IPS-11a (cell line): ENCODE data around the gene ZSWIM5.
"Not testable (repeated sequence)": the region's sequence is repeated elsewhere in the genome, so short reads cannot be mapped to it uniquely, and the experiment has no call there.

Source experiments
- H3K4me3 ChIP-seq: one replicate; pipeline ENCODE4 v1.5.1; 2013; ENCODE audit warnings: low read depth, low read length, control low read depth

Gene ZSWIM5

GRCh38 chr1:45097944-45098343 is 108.5 kb downstream of the ZSWIM5 start:
- H3K4me3 ChIP-seq = no peak overlapping the region

DNA sequence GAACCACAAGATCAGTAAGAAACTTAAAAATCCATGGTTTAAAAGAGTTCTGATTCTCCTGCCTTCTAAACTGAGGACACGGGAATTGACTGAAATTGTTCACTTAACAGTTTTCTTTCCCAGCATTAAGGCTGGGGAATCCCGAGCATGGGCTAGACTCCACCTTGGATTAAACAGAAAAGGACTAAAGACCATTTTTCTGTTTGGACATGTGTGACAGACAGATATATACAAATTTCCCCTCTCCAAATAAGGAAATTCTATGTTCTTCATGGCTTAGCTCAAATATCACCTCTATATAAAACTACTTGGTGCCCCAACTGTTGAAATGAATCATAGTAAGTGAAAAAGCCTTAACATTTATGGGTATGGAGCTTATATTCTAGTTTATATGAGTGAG is 109.3 kb downstream of the ZSWIM5 start:
- H3K4me3 ChIP-seq = no peak overlapping the region

DNA sequence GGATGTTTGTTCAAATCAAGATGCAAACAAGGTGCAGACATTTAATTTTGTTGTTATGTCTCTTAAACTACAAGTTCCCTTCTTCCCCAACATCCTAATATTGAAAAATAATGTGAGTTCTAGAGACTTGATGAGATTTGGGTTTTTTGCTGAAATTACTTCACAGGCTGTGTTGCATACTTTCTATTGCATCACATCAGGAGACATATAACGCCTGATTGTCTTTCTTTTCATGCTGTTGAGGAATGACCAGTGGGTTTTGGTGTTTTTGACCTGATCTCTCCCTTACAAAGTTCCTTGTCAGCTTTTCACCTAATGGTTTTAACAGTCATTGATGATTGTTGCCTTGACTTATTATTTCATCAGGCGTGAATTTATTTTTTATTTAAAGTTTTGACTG is 111.0 kb downstream of the ZSWIM5 start:
- no peak overlapping the region for H3K4me3 ChIP-seq

DNA sequence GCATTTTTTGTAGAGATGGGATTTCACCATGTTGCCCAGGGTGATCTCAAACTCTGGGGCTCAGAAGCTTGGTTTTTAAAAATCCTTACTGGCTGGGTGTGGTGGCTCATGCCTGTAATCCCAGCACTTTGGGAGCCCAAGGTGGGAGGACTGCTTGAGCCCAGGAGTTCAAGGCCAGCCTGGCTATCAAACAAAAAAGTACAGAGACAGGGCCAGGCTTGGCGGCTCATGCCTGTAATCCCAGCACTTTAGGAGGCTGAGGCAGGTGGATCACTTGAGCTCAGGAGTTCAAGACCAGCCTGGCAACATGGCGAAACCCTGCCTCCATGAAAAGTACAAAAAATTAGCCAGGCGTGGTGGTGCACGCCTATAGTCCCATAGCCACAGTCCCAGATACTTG is 112.0 kb downstream of the ZSWIM5 start:
- not testable (repeated sequence) for H3K4me3 ChIP-seq

- H3K4me3 ChIP-seq = no peak overlapping the region
Measured at GRCh38 chr1:45093334-45093733, 113.1 kb downstream of the ZSWIM5 start.

DNA sequence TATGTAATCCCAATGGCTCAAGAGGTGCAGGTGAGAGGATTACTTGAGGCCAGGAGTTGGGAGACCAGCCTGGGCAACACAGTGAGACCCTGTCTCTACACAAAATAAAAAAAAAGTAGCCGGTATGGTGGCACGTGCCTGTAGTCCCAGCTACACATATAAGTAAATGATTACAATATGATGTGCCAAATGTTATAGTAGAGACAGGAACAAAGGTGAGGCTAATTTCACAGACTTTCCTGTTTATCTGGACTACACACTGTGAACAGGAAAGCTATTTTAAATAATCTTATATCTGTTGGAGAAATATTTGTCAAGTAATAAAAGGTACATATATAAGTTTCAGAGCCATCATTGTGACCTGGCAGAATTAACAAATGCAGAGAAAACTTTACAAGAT is 116.7 kb downstream of the ZSWIM5 start:
- no peak overlapping the region for H3K4me3 ChIP-seq

- H3K4me3 ChIP-seq = no peak overlapping the region
Measured at GRCh38 chr1:45084562-45084961, 121.8 kb downstream of the ZSWIM5 start.

DNA sequence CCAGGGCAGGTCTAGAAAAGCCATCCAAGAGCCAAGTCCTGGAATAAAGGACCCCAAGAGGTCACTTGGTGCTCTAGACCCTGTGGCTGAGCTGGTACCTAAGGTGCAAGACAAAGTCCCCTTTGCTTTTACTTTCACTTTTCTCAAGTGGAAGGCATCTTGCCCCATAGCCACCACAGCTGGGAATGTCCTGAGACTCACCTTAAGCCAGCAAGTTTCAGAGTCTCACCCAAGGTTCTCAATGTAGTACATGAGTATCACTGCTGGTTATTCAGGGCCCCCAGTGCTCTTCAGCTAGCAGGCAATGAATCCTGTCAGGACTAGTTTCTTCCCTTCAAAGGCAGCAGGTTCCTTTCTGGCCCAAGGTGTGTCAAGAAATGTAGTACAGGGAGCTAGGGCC is 126.9 kb downstream of the ZSWIM5 start:
- no peak overlapping the region for H3K4me3 ChIP-seq

DNA sequence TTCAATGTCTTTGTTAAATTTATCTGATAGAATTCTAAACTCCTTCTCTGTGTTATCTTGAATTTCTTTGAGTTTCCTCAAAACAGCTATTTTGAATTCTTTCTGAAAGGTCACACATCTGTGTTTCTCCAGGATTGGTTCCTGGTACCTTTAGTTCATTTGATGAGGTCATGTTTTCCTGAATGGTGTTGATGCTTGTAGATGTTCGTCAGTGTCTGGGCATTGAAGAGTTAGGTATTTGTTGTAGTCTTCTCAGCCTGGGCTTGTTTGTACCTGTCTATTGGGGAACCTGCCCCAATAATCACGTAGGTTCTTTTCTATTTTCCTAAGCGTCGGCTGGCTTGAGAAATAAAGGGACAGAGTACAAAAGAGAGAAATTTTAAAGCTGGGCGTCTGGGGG is 129.4 kb downstream of the ZSWIM5 start:
- not testable (repeated sequence) for H3K4me3 ChIP-seq

- no peak overlapping the region for H3K4me3 ChIP-seq
Measured at GRCh38 chr1:45071567-45071966, 134.8 kb downstream of the ZSWIM5 start.

GRCh38 chr1:45067806-45068205 is 138.6 kb downstream of the ZSWIM5 start:
- no peak overlapping the region for H3K4me3 ChIP-seq

- H3K4me3 ChIP-seq = no peak overlapping the region
Measured at GRCh38 chr1:45065083-45065482, 141.3 kb downstream of the ZSWIM5 start.

DNA sequence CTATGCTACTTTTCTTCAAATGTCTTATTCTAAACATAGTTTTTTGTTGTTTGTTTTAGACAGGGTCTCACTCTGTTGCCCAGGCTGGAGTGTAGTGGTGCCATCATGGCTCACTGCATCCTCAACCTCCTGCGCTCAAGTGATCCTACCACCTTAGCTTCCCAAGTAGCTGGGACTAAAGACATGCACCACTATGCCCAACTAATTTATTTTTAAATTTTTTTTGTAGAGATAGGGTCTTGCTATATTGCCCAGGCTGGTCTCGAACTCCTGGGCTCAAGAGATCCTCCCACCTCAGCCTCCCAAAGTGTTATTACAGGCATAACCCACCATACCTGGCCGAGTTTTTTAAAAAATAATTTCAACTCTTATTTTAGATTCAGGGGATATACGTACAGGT is 143.9 kb downstream of the ZSWIM5 start:
- not testable (repeated sequence) for H3K4me3 ChIP-seq

DNA sequence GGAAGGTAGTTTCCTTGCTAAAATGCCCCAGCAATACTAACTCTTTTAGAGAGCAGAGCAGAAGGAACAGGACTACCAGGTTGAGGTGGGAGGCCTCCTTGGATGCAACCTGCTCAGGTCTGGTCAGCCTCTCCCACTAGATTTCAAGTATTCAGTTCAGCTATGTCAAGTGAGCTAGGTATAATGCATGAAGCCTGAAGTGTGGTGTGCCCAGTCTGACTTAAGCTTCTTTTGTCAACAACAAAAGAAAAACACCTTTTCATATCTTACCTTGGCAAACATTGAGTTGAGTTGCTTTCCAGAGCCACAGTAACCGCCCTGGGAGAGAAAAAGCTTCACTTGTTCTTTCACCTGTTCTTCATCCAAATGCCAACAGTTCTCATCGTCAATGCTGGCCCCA is 146.6 kb downstream of the ZSWIM5 start:
- H3K4me3 ChIP-seq = no peak overlapping the region

DNA sequence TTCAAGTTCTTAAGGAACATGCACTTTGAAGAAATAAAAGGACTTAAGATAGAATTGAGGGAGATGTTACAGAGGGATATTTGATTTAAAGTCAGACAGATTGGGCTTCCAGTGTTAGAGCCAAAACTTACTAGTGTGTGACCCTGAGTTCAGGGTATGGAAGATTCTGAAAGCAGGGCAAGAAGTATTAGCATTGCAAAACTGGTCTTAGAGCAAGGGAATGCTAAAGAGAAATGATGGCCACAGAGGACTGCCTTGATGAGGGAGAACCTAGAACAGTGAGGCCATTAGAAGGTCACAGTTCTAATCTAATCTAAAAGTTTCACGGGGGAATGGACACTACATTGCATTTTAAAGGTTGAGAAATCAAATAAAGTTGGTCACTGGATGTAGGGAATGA is 148.9 kb downstream of the ZSWIM5 start:
- no peak overlapping the region for H3K4me3 ChIP-seq

- H3K4me3 ChIP-seq = no peak overlapping the region
Measured at GRCh38 chr1:45051005-45051772, 155.2 kb downstream of the ZSWIM5 start.

DNA sequence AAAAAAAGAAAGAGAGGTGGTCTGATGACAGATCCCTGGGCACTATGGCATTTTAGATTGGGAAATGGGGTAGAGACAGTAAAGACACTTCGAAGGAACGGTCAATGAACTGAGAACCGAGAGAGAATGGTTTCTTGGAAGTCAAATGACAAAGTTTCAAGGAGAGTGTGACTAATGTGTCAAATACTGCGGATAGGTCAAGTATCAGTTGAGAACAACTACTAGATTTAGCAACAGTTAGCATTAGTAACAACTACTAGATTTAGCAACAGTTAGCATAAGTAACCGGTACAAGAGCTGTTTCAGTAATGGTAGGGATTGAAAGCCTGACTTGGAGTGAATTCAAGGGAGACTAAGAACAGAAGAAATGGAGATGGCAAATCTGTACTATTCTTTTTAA is 159.4 kb downstream of the ZSWIM5 start:
- no peak overlapping the region for H3K4me3 ChIP-seq

GRCh38 chr1:45044916-45045315 is 161.5 kb downstream of the ZSWIM5 start:
- no peak overlapping the region for H3K4me3 ChIP-seq

DNA sequence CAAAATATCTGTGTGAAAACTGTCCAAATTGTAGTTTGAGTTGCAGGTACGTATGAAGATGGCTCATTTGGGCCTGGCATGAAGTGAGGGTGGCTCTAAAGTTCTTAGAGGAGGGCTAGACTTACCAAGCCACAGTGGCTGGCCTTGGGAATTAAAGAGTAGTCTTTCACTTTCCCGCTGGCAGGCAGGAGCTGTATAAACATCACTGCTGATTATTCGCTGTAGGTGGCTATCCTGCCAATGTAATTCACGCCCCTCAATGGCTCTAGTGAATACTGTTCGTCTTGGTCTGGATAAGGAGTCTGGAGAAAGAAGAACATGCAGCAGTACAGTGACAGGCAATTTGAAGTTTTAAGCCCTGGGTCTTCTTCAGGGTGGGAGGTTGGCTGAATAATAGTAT is 163.3 kb downstream of the ZSWIM5 start:
- no peak overlapping the region for H3K4me3 ChIP-seq

DNA sequence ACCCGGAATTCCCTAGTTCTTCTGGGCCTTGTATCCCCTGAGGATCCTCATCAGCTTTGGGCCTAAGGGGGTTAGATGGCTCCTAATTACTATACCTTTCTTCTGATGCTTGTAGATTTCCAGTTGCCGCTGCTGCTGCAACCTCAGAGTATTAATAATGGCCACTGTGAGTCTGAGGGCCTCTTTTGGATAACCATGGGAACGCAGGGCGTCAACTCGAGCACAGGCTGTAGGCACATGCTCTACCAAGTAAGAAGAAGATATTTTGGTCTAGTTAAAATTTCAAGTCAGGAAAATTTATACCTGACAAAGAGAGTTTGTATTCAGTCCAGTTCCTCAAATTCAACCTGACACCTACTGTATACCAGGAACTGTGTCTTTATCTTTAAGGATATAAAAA is 166.1 kb downstream of the ZSWIM5 start:
- H3K4me3 ChIP-seq = no peak overlapping the region

DNA sequence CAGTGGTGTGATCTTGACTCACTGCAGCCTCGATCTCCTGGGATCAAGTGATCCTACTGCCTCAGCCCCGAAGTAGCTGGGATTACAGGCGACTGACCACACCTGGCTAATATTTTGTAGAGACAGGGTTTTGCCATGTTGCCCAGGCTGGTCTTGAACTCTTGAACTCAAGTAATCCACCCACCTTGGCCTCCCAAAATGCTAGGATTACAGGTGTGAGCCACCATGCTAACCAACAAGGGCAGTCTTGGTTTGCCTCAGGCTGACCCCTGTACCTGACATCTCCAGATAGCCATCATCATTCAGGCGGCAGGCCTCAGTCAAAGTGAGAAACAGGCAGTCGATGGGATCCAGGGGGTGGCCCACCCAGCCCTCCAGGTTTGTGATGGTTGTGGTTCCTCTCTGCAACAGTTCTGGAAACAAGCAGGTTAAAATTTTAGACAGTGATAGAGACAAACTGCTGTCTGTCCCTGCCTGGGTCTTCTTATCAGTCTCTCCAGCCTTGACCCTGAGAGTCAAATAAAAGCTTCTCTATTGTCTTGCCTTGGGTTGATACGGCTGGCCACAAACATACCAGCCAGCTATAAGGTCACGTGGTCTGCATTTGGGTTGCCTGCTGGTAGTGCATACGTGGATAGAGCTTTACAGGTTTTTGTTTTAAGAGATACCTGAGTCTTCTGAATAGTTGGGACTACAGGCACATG is 167.6 kb downstream of the ZSWIM5 start:
- H3K4me3 ChIP-seq = no peak overlapping the region

DNA sequence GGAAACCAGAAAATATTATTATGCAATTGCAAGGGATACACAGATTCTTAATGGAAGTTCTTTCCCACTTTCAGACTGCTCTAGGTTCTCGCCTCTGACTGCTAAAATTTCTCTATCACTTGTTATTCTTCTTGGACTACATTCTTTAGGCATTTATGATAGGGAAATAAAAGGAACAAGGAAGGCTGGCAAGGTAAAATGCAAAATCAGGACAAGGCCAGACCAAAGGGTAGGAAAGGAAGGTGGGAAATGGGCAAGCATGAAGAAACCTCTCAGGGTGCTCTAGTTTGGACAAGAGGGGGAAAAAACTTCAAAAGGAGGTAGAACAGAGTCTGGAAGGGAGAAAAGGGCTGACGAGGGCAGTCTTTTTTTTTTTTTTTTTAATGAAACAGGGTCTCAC is 168.2 kb downstream of the ZSWIM5 start:
- no peak overlapping the region for H3K4me3 ChIP-seq

DNA sequence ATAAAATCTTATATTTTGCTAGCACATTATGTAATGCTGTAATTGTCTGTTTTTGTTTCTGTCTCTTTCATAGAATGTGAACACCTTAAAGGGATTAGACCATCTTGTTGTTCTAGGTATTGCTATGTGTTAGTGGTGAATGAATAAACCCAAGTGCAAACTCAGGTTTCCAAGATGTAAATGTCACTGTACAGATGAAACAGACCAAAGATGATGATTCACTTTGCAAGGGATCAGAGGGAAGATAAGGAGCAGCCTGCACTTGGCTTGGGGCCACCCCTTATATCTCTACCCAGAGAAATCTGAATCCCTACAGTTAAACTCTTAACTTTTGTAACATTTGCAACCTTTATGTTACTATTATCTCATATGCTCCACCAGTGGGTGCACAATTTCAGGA is 168.9 kb downstream of the ZSWIM5 start:
- no peak overlapping the region for H3K4me3 ChIP-seq
